ENCODE measurements around the gene ATP6V0E2. TPM values are rescaled to one million over a fixed set of nuclear protein-coding genes. Genes with fewer than 3 reads are reported as not detected.

Gene ATP6V0E2
- total RNA-seq, 1 experiment from 2014 or later: 19.0 TPM

- Histone ChIP-seq H3K27me3 (ENCODE audit: insufficient read depth, low read length) (0 out of 2 replicates have a peak, but pooled peaks cover 3% of the 10 kb centered on the region), H3K79me2 (ENCODE audit: insufficient read depth, low read length) (no peaks in the 10 kb centered on the region), H4K20me1 (ENCODE audit: control insufficient read depth, insufficient read depth, insufficient read length) (no peaks in the 10 kb centered on the region), H2BK15ac (ENCODE audit: low read depth, low read length) (no peak overlapping the region), H3K9me3 (ENCODE audit: control insufficient read depth, low read depth, low read length) (no peaks in the 10 kb centered on the region), H2BK20ac (ENCODE audit: low read depth, low read length, poor library complexity, severe bottlenecking) (no peak overlapping the region), H3K23me2 (ENCODE audit: insufficient read length, low read depth, low read length, poor library complexity, severe bottlenecking) (peaks cover 6% of the 10 kb centered on the region), H3K56ac (ENCODE audit: insufficient read length, low read depth, low read length) (no peak overlapping the region), H3T11ph (ENCODE audit: low read length) (no peak overlapping the region), H2BK120ac (ENCODE audit: low read depth, low read length, poor library complexity, severe bottlenecking) (no peak overlapping the region), H4K5ac (ENCODE audit: insufficient read length, low read depth, low read length) (no peak overlapping the region), H2BK5ac (ENCODE audit: insufficient read length, low read length) (no peak overlapping the region), H2BK12ac (ENCODE audit: insufficient read length, low read depth, low read length) (no peak overlapping the region), H4K8ac (replicated peaks; ENCODE audit: insufficient read length, low read depth, low read length) (no peak overlapping the region), H3K4ac (ENCODE audit: low read depth, low read length) (no peak overlapping the region), H2AFZ (ENCODE audit: low read length) (no peak overlapping the region), H3K23ac (ENCODE audit: insufficient read length, low read depth, low read length) (no peak overlapping the region), H3K4me1 (ENCODE audit: insufficient read depth, low read length) (no peaks in the 10 kb centered on the region), H2AK5ac (ENCODE audit: insufficient read length, low read length) (no peak overlapping the region), H3K9ac (ENCODE audit: extremely low read depth, insufficient read length, low read length) (no peak overlapping the region), H3K14ac (ENCODE audit: insufficient read depth, low read length) (no peak overlapping the region), H3K4me2 (ENCODE audit: insufficient read depth, insufficient read length, low read length) (no peak overlapping the region), H3K27ac (ENCODE audit: insufficient read length, low read depth, low read length) (no peak overlapping the region), H4K91ac (ENCODE audit: insufficient read length, low read depth, low read length) (no peak overlapping the region), H3K18ac (ENCODE audit: insufficient read length, low read depth, low read length) (no peak overlapping the region), H3K79me1 (ENCODE audit: insufficient read depth, low read depth, low read length, poor library complexity, severe bottlenecking) (no peaks in the 10 kb centered on the region)
- Mint-ChIP-seq H3K27me3 (ENCODE audit: low read depth) (peaks cover 51% of the 10 kb centered on the region), H3K4me1 (peaks cover 13 to 14% of the 10 kb centered on the region in 2 experiments), H3K36me3 (ENCODE audit: insufficient read depth in 1 of 3, low read depth in 3 of 3) (no peaks in the 10 kb centered on the region), H3K4me3 (peak overlapping the region in 1 of 2 experiments; percentile 81; a peak in 1 of 5 replicates), H3K9me3 (no peaks in the 10 kb centered on the region), H3K27ac (no peak overlapping the region)
- no CpG with 5 or more reads among the region's 5 CpGs for WGBS (ENCODE audit: extremely low coverage, insufficient read length, low lambda C conversion rate)
- DNase-seq: no peak
- TF ChIP-seq, protein P1, sequence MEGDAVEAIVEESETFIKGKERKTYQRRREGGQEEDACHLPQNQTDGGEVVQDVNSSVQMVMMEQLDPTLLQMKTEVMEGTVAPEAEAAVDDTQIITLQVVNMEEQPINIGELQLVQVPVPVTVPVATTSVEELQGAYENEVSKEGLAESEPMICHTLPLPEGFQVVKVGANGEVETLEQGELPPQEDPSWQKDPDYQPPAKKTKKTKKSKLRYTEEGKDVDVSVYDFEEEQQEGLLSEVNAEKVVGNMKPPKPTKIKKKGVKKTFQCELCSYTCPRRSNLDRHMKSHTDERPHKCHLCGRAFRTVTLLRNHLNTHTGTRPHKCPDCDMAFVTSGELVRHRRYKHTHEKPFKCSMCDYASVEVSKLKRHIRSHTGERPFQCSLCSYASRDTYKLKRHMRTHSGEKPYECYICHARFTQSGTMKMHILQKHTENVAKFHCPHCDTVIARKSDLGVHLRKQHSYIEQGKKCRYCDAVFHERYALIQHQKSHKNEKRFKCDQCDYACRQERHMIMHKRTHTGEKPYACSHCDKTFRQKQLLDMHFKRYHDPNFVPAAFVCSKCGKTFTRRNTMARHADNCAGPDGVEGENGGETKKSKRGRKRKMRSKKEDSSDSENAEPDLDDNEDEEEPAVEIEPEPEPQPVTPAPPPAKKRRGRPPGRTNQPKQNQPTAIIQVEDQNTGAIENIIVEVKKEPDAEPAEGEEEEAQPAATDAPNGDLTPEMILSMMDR (conservative IDR thresholded peaks at IDR 0.05): no peak
Measured at GRCh38 chr7:149839933-149840332, 33.8 kb upstream of the ATP6V0E2 start.
